ENCODE data around the gene FRMD8.

FRMD8 gene

DNA sequence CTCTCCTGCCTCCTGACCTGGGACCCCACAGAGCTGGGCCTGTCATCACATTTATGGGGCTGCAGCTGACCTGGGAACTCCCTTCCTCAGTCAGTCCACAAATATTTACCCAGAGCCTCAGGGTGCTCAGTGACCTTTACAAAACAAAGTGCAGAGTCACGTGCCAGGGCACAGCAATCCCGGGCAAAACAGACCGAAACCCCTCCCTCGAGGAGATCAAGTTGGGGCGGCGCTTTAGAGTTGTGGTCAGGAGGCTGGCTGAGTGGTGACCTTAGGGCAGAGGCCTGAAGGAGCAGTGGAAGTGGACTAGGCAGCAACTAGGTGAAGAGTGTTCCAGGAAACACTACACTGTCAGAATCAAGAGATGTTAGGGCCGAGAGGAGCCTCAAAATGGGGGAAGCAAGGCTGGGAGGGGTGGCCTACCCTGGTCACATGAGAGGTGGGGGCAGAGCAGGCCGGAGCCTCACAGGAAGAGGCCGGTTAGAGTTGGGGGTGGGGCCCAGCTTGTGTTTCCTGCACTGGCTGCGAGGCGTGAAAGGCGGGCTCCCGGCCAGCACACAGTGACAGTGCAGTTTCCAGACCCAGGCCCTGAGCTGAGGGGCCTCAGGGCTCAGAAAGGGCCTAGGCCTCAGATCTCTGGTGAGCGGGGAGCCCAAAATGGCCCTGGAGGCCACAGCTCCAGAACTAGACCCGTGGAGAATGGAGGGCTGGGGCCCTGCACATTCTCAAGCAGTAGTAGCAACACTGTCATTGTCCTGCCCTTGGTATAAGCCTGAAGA is 32.4 kb downstream of the FRMD8 start:
- Histone ChIP-seq H3K4me1 (ENCODE audit: insufficient read depth, low read length) (peaks cover 43% of the 10 kb centered on the region), H3K36me3 (ENCODE audit: insufficient read depth, low read length) (peaks cover 4% of the 10 kb centered on the region), H3K9me3 (ENCODE audit: control insufficient read depth, insufficient read depth, low read length) (no peaks in the 10 kb centered on the region), H3K9ac (ENCODE audit: low read depth, low read length) (peak overlapping the region; percentile 59)

DNA sequence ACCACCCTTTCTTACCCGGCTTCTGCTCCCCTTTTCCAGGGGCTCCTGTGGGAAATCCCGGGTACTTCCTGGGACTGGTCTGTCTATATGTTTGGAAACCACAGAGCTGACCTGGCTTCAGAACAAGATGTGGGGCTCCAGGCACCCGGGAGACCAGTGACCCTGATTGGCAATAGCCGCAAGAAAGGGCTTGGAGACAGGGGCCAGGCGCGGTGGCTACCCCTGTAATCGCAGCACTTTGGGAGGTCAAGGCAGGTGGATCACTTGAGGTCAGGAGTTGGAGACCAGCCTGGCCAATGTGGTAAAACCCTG is 33.0 kb downstream of the FRMD8 start:
- H3K9me3 ChIP-seq (ENCODE audit: control insufficient read depth, insufficient read depth, low read length): no peaks in the 10 kb centered on the region
- peak overlapping the region; percentile 59 for H3K9ac ChIP-seq (ENCODE audit: low read depth, low read length)
- H3K36me3 ChIP-seq (ENCODE audit: insufficient read depth, low read length): peaks cover 9% of the 10 kb centered on the region
- peaks cover 43% of the 10 kb centered on the region for H3K4me1 ChIP-seq (ENCODE audit: insufficient read depth, low read length)

DNA sequence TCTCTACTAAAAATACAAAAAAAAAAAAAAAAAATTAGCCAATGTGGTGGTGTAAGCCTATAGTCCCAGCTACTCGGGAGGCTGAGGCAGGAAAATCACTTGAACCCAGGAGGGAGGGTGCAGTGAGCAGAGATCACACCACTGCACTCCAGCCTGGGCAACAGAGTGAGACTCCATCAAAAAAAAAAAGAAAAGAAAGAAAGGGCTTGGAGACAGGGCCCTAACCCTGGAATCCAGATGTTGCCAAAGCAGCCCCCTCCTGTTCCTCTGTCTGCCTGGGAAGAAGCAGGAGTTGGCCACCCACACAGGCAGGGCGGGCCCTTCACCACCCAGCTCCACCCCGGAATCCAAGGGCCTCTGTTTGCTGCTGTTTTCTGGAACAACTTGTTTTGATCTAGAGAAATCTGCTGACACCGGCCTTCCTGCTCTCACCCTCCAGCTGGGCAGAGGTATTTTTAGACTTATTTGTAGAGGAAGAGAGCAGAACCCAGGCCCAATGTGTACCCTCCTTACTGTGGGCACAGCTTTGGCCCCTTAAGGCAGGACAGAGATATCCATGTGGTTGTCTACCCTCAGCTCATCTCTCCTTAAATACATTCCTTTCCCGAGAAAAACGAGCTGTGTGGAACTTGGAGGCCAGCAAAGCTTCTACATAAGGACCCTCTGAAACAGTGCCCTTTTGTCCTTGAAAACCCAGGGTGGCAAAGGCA is 33.5 kb downstream of the FRMD8 start:
- H3K36me3 ChIP-seq (ENCODE audit: insufficient read depth, low read length): peaks cover 13% of the 10 kb centered on the region
- peak overlapping the region; percentile 59 for H3K9ac ChIP-seq (ENCODE audit: low read depth, low read length)
- H3K4me1 ChIP-seq (ENCODE audit: insufficient read depth, low read length): peaks cover 43% of the 10 kb centered on the region
- no peaks in the 10 kb centered on the region for H3K9me3 ChIP-seq (ENCODE audit: control insufficient read depth, insufficient read depth, low read length)

DNA sequence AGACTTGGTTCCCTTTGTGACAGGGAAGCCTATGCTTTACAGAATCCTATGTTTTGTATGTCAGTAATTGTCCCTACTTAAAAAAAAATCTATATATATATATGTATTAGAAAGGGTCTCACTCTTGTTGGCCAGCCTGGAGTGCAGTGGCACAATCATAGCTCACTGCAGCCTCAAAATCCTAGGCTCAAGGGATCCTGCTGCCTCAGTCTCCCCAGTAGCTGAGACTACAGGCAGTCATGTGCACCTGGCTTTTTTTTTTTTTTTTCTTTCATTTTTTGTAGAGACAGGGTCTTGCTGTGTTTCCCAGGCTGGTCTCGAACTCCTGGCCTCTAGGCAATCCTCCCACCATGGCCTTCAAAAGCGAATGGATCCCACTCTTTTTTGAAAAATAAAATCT is 34.1 kb downstream of the FRMD8 start:
- Histone ChIP-seq H3K9ac (ENCODE audit: low read depth, low read length) (peak overlapping the region; percentile 59), H3K9me3 (ENCODE audit: control insufficient read depth, insufficient read depth, low read length) (no peaks in the 10 kb centered on the region), H3K4me1 (ENCODE audit: insufficient read depth, low read length) (peaks cover 43% of the 10 kb centered on the region), H3K36me3 (ENCODE audit: insufficient read depth, low read length) (peaks cover 18% of the 10 kb centered on the region)

DNA sequence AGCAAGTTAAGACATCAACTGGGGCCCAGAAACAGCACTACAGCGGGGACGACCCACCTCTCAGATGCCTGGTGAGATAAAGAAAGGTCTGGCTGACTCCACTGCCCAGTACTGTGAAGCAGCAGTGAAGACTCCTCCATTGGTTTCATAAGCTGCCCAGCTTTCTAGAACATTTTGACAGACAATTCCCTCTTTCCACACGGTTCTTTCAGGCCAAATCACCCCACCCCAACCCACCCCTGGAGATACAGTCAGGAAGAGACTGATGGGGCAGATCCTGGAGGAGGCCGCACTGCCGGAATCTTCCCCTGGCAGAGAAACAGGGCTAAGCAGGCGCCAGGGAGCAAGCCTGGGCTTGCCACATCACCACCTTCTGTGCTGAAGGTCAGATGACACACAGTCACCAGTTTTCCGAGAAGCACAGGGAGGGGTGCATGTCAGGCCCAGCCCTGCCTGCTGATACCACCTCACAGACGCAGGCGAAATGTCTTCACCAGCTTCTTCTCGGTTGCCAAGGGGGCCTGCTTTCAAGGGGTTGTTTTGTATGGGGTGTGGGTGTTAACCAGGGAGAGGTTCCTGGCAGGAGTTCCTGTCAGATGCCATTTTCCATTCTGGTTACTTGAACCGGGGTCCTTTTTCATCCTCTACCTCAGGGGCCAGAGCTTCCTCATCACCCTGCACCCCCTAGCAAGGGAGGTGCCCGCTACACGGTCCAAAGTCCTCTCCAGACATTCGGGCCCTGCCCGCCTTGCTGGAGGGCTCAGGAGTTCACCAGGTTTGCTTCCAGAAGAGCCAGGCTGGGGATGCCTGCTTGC is 34.7 kb downstream of the FRMD8 start:
- peak overlapping the region; percentile 87 for H3K9ac ChIP-seq (ENCODE audit: low read depth, low read length)
- peaks cover 37% of the 10 kb centered on the region for H3K4me1 ChIP-seq (ENCODE audit: insufficient read depth, low read length)
- no peaks in the 10 kb centered on the region for H3K9me3 ChIP-seq (ENCODE audit: control insufficient read depth, insufficient read depth, low read length)
- peaks cover 20% of the 10 kb centered on the region for H3K36me3 ChIP-seq (ENCODE audit: insufficient read depth, low read length)

DNA sequence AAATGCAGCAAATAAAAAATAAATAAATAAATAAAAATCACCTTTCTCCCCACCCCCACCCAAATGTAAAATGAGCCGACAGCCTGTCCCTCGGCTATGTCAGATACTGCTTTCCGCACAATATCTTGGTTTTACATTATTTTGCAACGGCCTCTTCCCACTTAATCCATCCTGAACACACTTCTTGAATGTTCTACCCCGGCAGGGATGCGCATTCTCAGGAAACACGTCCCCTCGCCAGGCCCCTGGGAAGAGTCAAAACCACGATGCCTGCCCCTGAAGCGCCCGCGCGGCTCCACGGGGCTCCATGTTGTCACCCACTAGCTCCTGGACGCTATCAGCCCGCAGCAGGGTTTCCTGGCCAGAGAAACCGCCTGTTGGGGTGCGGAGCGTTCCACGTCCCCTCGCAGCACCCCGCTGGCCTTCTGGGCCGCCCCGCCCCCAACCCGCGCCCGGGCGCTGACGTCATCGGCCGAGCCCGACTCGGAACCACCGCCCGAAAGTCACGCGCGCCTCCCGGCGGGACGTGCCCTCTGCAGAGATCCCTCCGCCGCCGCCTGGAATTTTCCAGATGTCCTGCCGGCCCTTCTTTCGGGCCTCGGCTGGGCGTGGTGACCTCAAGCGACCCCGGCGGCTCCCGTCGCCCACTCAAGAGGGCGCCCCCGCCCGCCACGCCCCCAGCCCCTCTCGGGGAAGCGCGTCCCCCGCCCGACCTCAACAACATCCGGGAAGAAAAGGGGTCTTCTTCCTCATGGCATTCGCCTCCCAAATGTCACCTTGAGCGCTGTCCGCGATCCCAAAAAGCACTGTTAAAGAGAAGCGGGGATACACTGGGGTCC is 35.6 kb downstream of the FRMD8 start:
- Histone ChIP-seq H3K9me3 (ENCODE audit: control insufficient read depth, insufficient read depth, low read length) (no peaks in the 10 kb centered on the region), H3K9ac (ENCODE audit: low read depth, low read length) (peak overlapping the region; percentile 87), H3K36me3 (ENCODE audit: insufficient read depth, low read length) (peaks cover 26% of the 10 kb centered on the region), H3K4me1 (ENCODE audit: insufficient read depth, low read length) (peaks cover 31% of the 10 kb centered on the region)

DNA sequence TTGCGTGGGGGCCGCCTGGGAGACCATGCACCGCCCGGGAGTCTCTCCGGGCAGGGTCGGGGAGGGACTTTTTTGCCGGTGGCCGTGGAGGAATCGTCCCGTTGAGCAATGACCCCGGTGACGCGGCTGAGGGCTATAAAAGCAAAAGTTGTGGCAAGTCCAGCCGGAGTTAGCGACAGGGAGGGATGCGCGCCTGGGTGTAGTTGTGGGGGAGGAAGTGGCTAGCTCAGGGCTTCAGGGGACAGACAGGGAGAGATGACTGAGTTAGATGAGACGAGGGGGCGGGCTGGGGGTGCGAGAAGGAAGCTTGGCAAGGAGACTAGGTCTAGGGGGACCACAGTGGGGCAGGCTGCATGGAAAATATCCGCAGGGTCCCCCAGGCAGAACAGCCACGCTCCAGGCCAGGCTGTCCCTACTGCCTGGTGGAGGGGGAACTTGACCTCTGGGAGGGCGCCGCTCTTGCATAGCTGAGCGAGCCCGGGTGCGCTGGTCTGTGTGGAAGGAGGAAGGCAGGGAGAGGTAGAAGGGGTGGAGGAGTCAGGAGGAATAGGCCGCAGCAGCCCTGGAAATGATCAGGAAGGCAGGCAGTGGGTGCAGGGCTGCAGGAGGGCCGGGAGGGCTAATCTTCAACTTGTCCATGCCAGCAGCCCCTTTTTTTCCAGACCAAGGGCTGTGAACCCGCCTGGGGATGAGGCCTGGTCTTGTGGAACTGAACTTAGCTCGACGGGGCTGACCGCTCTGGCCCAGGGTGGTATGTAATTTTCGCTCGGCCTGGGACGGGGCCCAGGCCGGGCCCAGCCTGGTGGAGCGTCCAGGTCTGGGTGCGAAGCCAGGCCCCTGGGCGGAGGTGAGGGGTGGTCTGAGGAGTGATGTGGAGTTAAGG is 36.4 kb downstream of the FRMD8 start, which contains the start of gene NEAT1:
Gene NEAT1 (plus strand): TSS at position 166 of the 883 bp plus-strand sequence.
- peaks cover 26% of the 10 kb centered on the region for H3K36me3 ChIP-seq (ENCODE audit: insufficient read depth, low read length)
- peaks cover 26% of the 10 kb centered on the region for H3K4me1 ChIP-seq (ENCODE audit: insufficient read depth, low read length)
- H3K9ac ChIP-seq (ENCODE audit: low read depth, low read length): peak within 1 kb of the TSS; percentile 87
- H3K9me3 ChIP-seq (ENCODE audit: control insufficient read depth, insufficient read depth, low read length): no peaks in the 10 kb centered on the region

DNA sequence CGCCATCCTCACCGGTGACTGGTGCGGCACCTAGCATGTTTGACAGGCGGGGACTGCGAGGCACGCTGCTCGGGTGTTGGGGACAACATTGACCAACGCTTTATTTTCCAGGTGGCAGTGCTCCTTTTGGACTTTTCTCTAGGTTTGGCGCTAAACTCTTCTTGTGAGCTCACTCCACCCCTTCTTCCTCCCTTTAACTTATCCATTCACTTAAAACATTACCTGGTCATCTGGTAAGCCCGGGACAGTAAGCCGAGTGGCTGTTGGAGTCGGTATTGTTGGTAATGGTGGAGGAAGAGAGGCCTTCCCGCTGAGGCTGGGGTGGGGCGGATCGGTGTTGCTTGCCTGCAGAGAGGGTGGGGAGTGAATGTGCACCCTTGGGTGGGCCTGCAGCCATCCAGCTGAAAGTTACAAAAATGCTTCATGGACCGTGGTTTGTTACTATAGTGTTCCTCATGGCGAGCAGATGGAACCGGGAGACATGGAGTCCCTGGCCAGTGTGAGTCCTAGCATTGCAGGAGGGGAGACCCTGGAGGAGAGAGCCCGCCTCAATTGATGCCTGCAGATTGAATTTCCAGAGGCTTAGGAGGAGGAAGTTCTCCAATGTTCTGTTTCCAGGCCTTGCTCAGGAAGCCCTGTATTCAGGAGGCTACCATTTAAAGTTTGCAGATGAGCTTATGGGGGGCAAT is 37.2 kb downstream of the FRMD8 start:
- Histone ChIP-seq H3K9me3 (ENCODE audit: control insufficient read depth, insufficient read depth, low read length) (no peaks in the 10 kb centered on the region), H3K9ac (ENCODE audit: low read depth, low read length) (peak overlapping the region; percentile 87), H3K4me1 (ENCODE audit: insufficient read depth, low read length) (peaks cover 21% of the 10 kb centered on the region), H3K36me3 (ENCODE audit: insufficient read depth, low read length) (peaks cover 26% of the 10 kb centered on the region)

DNA sequence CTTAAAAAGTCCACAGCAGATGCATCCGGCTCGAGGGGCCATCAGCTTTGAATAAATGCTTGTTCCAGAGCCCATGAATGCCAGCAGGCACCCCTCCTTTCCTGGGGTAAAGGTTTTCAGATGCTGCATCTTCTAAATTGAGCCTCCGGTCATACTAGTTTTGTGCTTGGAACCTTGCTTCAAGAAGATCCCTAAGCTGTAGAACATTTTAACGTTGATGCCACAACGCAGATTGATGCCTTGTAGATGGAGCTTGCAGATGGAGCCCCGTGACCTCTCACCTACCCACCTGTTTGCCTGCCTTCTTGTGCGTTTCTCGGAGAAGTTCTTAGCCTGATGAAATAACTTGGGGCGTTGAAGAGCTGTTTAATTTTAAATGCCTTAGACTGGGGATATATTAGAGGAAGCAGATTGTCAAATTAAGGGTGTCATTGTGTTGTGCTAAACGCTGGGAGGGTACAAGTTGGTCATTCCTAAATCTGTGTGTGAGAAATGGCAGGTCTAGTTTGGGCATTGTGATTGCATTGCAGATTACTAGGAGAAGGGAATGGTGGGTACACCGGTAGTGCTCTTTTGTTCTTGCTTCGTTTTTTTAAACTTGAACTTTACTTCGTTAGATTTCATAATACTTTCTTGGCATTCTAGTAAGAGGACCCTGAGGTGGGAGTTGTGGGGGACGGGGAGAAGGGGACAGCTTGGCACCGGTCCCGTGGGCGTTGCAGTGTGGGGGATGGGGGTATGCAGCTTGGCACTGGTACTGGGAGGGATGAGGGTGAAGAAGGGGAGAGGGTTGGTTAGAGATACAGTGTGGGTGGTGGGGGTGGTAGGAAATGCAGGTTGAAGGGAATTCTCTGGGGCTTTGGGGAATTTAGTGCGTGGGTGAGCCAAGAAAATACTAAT is 38.0 kb downstream of the FRMD8 start:
- Histone ChIP-seq H3K9me3 (ENCODE audit: control insufficient read depth, insufficient read depth, low read length) (no peaks in the 10 kb centered on the region), H3K9ac (ENCODE audit: low read depth, low read length) (peak overlapping the region; percentile 87), H3K4me1 (ENCODE audit: insufficient read depth, low read length) (peaks cover 18% of the 10 kb centered on the region), H3K36me3 (ENCODE audit: insufficient read depth, low read length) (peaks cover 26% of the 10 kb centered on the region)

DNA sequence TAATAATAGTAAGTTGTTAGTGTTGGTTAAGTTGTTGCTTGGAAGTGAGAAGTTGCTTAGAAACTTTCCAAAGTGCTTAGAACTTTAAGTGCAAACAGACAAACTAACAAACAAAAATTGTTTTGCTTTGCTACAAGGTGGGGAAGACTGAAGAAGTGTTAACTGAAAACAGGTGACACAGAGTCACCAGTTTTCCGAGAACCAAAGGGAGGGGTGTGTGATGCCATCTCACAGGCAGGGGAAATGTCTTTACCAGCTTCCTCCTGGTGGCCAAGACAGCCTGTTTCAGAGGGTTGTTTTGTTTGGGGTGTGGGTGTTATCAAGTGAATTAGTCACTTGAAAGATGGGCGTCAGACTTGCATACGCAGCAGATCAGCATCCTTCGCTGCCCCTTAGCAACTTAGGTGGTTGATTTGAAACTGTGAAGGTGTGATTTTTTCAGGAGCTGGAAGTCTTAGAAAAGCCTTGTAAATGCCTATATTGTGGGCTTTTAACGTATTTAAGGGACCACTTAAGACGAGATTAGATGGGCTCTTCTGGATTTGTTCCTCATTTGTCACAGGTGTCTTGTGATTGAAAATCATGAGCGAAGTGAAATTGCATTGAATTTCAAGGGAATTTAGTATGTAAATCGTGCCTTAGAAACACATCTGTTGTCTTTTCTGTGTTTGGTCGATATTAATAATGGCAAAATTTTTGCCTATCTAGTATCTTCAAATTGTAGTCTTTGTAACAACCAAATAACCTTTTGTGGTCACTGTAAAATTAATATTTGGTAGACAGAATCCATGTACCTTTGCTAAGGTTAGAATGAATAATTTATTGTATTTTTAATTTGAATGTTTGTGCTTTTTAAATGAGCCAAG is 38.9 kb downstream of the FRMD8 start:
- H3K9ac ChIP-seq (ENCODE audit: low read depth, low read length): peak overlapping the region; percentile 87
- peaks cover 9% of the 10 kb centered on the region for H3K4me1 ChIP-seq (ENCODE audit: insufficient read depth, low read length)
- H3K9me3 ChIP-seq (ENCODE audit: control insufficient read depth, insufficient read depth, low read length): no peaks in the 10 kb centered on the region

More for the DNA sequence above, 38.9 kb downstream of the FRMD8 start:
- peaks cover 26% of the 10 kb centered on the region for H3K36me3 ChIP-seq (ENCODE audit: insufficient read depth, low read length)

All from ES-I3 (cell line).